Transverse colon (tissue), 4 donors: ENCODE results near the gene SPTBN2. TPM values are rescaled to one million over a fixed set of nuclear protein-coding genes. Genes with fewer than 3 reads are reported as not detected.

Source experiments
- DNase-seq: peaks from one replicate; pipeline ENCODE4 v3.0.0-alpha.2; 2019
- H3K27ac ChIP-seq, 4 donors: fragments of 200-600 bp; sonication (generic); 2 replicates each; pipeline ENCODE4 v1.5.1; 2016 to 2018; ENCODE audit warnings: inconsistent platforms in 4 of 4
- H3K27me3 ChIP-seq: fragments of 200-600 bp; sonication (generic); 2 replicates; pipeline ENCODE4 v1.5.1; 2017; ENCODE audit warnings: inconsistent platforms
- H3K36me3 ChIP-seq, 4 donors: fragments of 200-600 bp; sonication (generic); 2 replicates each; pipeline ENCODE4 v1.5.1; 2017 to 2019; ENCODE audit warnings: inconsistent platforms in 4 of 4
- H3K4me1 ChIP-seq, 4 donors: fragments of 200-600 bp; sonication (generic); 2 replicates each; pipeline ENCODE4 v1.5.1; 2017 to 2020; ENCODE audit warnings: inconsistent platforms in 4 of 4
- H3K4me3 ChIP-seq, 4 donors: fragments of 200-600 bp; sonication (generic); 1 replicate in 1 of 4; 2 replicates in 3 of 4; pipeline versions ENCODE4 v1.5.1 to v1.6.1; 2017 to 2019; ENCODE audit warnings: inconsistent platforms in 4 of 4
- H3K9me3 ChIP-seq, 2 donors: fragments of 200-600 bp; sonication (generic); 2 replicates each; pipeline ENCODE4 v1.5.1; 2017 to 2019; ENCODE audit warnings: inconsistent platforms in 2 of 2
- EP300 ChIP-seq: sonication (generic); formaldehyde crosslinking; IDR thresholded peaks from one replicate; pipeline ENCODE4 v1.6.1; 2017; ENCODE audit warnings: antibody characterized with exemption, low read depth
- POLR2A ChIP-seq: fragments of 450-650 bp; IDR thresholded peaks from one replicate; pipeline ENCODE4 v1.6.1; 2016; ENCODE audit warnings: antibody characterized with exemption, mild to moderate bottlenecking, moderate library complexity
- POLR2AphosphoS5 ChIP-seq, 3 donors: sonication (generic); formaldehyde crosslinking; IDR thresholded peaks; one replicate each; pipeline ENCODE4 v1.6.1; 2016; ENCODE audit warnings: antibody characterized with exemption in 3 of 3
- WGBS, 2 donors: methylation state at CpG; one replicate each; pipeline ENCODE4 v1.1.5; 2018; ENCODE audit warnings: low coverage in 1 of 2; 5-methylcytosine and 5-hydroxymethylcytosine counted together
- in situ Hi-C, 4 donors: fragments of 200-750 bp; cut with MboI; loops; one replicate each; pipeline versions ENCODE4 v1.15.0 to v1.15.1; 2017; ENCODE audit warnings: low sequenced_read_pairs in 3 of 4, low pct_ligation_motif_present in 1 of 4, low pct_unique_long_range_greater_than_20kb in 1 of 4
- intact Hi-C: fragments of 100-400 bp; cut with DNase I; formaldehyde crosslinking; loops from one replicate; pipeline ENCODE4 v1.15.1; 2023; ENCODE audit warnings: low total_unique reads
- total RNA-seq, 4 donors: library from RNA; depleted of rRNA; stranded (reverse); fragments of >200 nt; gene quantifications; one replicate each; pipeline ENCODE4 v1.1.0, GENCODE V29; 2016
- TF ChIP-seq, protein P1 (sequence below), 5 experiments: fragments of 200-600 bp in 3 of 5; fragments of 450-650 bp in 2 of 5; sonication (generic) in 3 of 5; IDR thresholded peaks; 1 replicate in 2 of 5; 2 replicates in 3 of 5; pipeline ENCODE4 v1.5.1; 2016 to 2017; ENCODE audit warnings: antibody characterized with exemption in 5 of 5, inconsistent platforms in 3 of 5, mild to moderate bottlenecking in 2 of 5, moderate library complexity in 1 of 5

SPTBN2 gene
- total RNA-seq, 4 donors from 2014 or later: 0.75 to 2.2 (median 1.6) TPM

DNA sequence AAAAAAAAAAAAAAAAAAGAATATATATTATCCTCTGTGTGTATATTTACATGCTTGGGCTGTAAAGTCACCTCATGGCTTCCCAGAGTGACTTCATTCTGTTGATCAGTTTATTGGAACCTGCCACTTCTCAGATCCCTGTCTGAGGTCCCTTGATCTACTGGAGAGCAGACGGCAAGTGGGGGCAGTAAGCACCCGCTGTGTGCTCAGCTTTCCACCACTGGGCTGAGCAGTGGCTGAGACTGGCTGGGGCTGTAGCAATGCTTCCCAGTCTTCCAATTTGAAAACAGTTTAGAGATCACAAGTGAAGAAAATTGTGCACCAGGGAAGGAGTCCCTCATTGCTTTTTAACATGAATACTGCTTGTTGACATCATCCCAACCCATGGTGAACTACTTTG lies 44.4 kb downstream of the SPTBN2 start:
- in situ Hi-C loops: loop anchor here in 3 of 4 donors (5.0 to 10.0 kb wide), 4 partner anchors 102 to 280 kb away; partner anchors contain the start of gene NPAS4 (in 1 of the 3)
- H3K4me3 ChIP-seq: no peak overlapping the region
- no peak for DNase-seq
- no peak overlapping the region for H3K27ac ChIP-seq
- H3K27me3 ChIP-seq: no peaks in the 10 kb centered on the region
- H3K9me3 ChIP-seq: no peaks in the 10 kb centered on the region
- H3K36me3 ChIP-seq: no peaks in the 10 kb centered on the region
- WGBS, 2 donors: 89 to 92% methylated on average over 2 of the region's 2 CpGs
- H3K4me1 ChIP-seq: no peaks in the 10 kb centered on the region
- TF ChIP-seq POLR2A (no peak), POLR2AphosphoS5 (IDR thresholded peaks at IDR 0.05) (no peak), EP300 (no peak)
- TF ChIP-seq, protein P1, sequence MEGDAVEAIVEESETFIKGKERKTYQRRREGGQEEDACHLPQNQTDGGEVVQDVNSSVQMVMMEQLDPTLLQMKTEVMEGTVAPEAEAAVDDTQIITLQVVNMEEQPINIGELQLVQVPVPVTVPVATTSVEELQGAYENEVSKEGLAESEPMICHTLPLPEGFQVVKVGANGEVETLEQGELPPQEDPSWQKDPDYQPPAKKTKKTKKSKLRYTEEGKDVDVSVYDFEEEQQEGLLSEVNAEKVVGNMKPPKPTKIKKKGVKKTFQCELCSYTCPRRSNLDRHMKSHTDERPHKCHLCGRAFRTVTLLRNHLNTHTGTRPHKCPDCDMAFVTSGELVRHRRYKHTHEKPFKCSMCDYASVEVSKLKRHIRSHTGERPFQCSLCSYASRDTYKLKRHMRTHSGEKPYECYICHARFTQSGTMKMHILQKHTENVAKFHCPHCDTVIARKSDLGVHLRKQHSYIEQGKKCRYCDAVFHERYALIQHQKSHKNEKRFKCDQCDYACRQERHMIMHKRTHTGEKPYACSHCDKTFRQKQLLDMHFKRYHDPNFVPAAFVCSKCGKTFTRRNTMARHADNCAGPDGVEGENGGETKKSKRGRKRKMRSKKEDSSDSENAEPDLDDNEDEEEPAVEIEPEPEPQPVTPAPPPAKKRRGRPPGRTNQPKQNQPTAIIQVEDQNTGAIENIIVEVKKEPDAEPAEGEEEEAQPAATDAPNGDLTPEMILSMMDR (IDR thresholded peaks at IDR 0.05): no peak
- intact Hi-C loops: no loop called here

DNA sequence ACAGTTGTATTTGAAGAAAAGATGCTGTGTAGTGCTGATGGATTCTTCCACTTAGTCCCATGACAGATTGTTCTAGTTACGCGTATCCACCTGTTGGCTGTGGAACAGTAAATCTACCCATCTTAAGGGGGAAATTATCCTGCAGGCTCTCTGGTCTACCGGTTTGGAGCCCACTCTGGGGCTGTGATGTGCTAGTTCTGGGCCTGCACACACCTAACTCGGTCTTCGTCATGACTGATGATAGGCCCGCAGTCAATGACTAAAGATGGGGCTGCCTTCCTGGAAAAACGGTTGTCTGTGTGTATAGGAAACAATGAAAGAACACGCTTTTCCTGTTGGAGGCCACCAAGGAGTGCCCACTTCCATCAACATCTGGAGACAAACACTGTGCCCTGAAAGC lies 45.1 kb downstream of the SPTBN2 start:
- intact Hi-C loops (no loop called here), in situ Hi-C loops (loop anchor here in 3 of 4 donors (5.0 to 10.0 kb wide), 4 partner anchors 102 to 279 kb away; partner anchors contain the start of gene NPAS4 (in 1 of the 3))

DNA sequence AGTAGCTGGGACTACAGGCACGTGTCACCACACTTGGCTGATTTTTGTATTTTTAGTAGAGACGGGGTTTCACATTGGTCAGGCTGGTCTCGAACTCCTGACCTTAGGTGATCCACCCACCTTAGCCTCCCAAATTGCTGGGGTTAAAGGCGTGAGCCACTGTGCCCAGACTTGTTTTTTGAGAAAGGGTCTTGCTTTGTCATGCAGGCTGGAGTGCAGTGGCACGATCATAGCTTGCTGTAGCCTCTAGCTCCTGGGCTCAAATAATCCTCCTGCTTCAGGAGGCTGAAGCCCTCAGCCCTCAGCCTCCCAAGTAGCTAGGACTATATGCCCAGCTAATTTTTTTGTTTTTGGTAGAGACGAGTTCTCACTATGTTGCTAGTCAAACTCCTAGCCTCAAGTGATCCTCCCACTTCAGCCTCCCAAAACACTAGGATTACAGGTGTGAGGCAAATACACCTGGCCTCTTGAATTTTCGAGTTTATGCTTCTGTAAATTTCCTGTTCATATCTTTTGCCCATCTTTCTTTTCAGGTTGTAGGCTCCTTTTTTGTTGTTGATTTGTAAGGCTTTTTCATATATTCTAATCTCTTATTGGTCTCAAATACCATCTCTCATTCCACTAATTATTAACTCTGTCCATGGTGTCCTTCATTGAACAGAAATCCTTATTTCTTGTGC lies 47.9 kb downstream of the SPTBN2 start:
- intact Hi-C loops: no loop called here
- H3K4me1 ChIP-seq: peaks cover under 1 to 12% (median 10%) of the 10 kb centered on the region in 4 donors

More for the DNA sequence above, 45.1 kb downstream of the SPTBN2 start:
- TF ChIP-seq POLR2AphosphoS5 (IDR thresholded peaks at IDR 0.05) (no peak), EP300 (no peak), POLR2A (no peak)
- TF ChIP-seq, protein P1 (IDR thresholded peaks at IDR 0.05): no peak
- Histone ChIP-seq H3K9me3 (no peaks in the 10 kb centered on the region), H3K4me3 (no peak overlapping the region), H3K27me3 (no peaks in the 10 kb centered on the region), H3K27ac (no peak overlapping the region), H3K4me1 (no peaks in the 10 kb centered on the region), H3K36me3 (no peaks in the 10 kb centered on the region)
- 91% methylated on average over 8 of the region's 8 CpGs; no CpG with 5 or more reads in 1 of the 2 donors for WGBS, 2 donors
- no peak for DNase-seq

More for the DNA sequence above, 47.9 kb downstream of the SPTBN2 start:
- Histone ChIP-seq H3K27me3 (no peaks in the 10 kb centered on the region), H3K27ac (no peak overlapping the region), H3K9me3 (no peaks in the 10 kb centered on the region), H3K4me3 (no peak overlapping the region), H3K36me3 (no peaks in the 10 kb centered on the region)
- in situ Hi-C loops: loop anchor here in 3 of 4 donors (5.0 to 10.0 kb wide), 4 partner anchors 99 to 276 kb away; partner anchors contain the start of gene NPAS4 (in 1 of the 3)
- WGBS, 2 donors: 82 to 83% methylated on average over 3 to 7 of the region's 7 CpGs
- TF ChIP-seq, protein P1 (IDR thresholded peaks at IDR 0.05): no peak
- no peak for TF ChIP-seq EP300
- no peak for TF ChIP-seq POLR2AphosphoS5 (IDR thresholded peaks at IDR 0.05)
- no peak for TF ChIP-seq POLR2A
- no peak for DNase-seq
